GM18867 (cell line): ENCODE results near the gene GPR17.

Source experiments
- ATAC-seq: cut with Tn5 transposase; IDR thresholded peaks from one replicate; pipeline ENCODE4 v1.9.1; 2021; ENCODE audit warnings: mild to moderate bottlenecking, moderate library complexity; ENCODE audit not compliant: unreplicated experiment

Gene GPR17

GRCh38 chr2:127685410-127686080, 39.6 kb downstream of the GPR17 start:
- ATAC-seq = no peak

- no peak for ATAC-seq
These were observed 42.5 kb downstream of the GPR17 start for GRCh38 chr2:127688405-127688804.

GRCh38 chr2:127690696-127691095, 44.7 kb downstream of the GPR17 start:
- no peak for ATAC-seq

GRCh38 chr2:127694986-127695385, 49.0 kb downstream of the GPR17 start:
- ATAC-seq = no peak

GRCh38 chr2:127695491-127696472, 49.8 kb downstream of the GPR17 start:
- ATAC-seq = no peak

- ATAC-seq = no peak
These were observed 51.7 kb downstream of the GPR17 start for GRCh38 chr2:127697482-127698180.

- ATAC-seq = no peak
These were observed 52.8 kb downstream of the GPR17 start for GRCh38 chr2:127698553-127699355.

GRCh38 chr2:127700527-127701192, 54.7 kb downstream of the GPR17 start:
- peak; percentile 64 for ATAC-seq

GRCh38 chr2:127701193-127701650, 55.3 kb downstream of the GPR17 start, which contains the start of gene SFT2D3:
Gene SFT2D3, plus strand, starts transcription at chr2:127701497. Its CDS starts 32 bp downstream, at chr2:127701529.
- ATAC-seq = peak; percentile 65

GRCh38 chr2:127701651-127702394, 55.9 kb downstream of the GPR17 start:
- peak; percentile 51 for ATAC-seq
